WTC11 (cell line): ENCODE measurements around the gene PPIP5K2. TPM values are rescaled to one million over a fixed set of nuclear protein-coding genes. Genes with fewer than 3 reads are reported as not detected.

Experiments used
- CBFB ChIP-seq: sonication (generic); formaldehyde crosslinking; IDR thresholded peaks from 2 replicates; pipeline ENCODE4 v1.8.1; 2022; ENCODE audit warnings: mild to moderate bottlenecking, low read depth, missing genetic modification reagents
- FOXJ3 ChIP-seq: sonication (generic); formaldehyde crosslinking; IDR thresholded peaks from 2 replicates; pipeline ENCODE4 v1.9.0; 2021; ENCODE audit warnings: missing genetic modification reagents, mild to moderate bottlenecking, borderline replicate concordance
- FOXP1 ChIP-seq: sonication (generic); formaldehyde crosslinking; IDR thresholded peaks from 2 replicates; pipeline ENCODE4 v1.8.0; 2022; ENCODE audit warnings: missing genetic modification reagents, mild to moderate bottlenecking, moderate library complexity, borderline replicate concordance
- GABPB1 ChIP-seq: sonication (generic); formaldehyde crosslinking; IDR thresholded peaks from 2 replicates; pipeline ENCODE4 v1.8.1; 2023; ENCODE audit warnings: mild to moderate bottlenecking, missing genetic modification reagents
- KAT7 ChIP-seq: sonication (generic); formaldehyde crosslinking; IDR thresholded peaks from 2 replicates; pipeline ENCODE4 v1.8.1; 2023; ENCODE audit warnings: missing genetic modification reagents, mild to moderate bottlenecking, borderline replicate concordance
- MXD4 ChIP-seq: fragments of 250-450 bp; sonication (Bioruptor Pico); IDR thresholded peaks from 2 replicates; pipeline ENCODE4 v1.8.0; 2021; ENCODE audit warnings: mild to moderate bottlenecking, moderate library complexity, borderline replicate concordance
- NFE2L1 ChIP-seq: sonication (generic); formaldehyde crosslinking; IDR thresholded peaks from 2 replicates; pipeline ENCODE4 v1.8.1; 2023; ENCODE audit warnings: missing genetic modification reagents
- NR1H2 ChIP-seq: sonication (generic); formaldehyde crosslinking; IDR thresholded peaks from 2 replicates; pipeline ENCODE4 v1.9.0; 2021; ENCODE audit warnings: mild to moderate bottlenecking, moderate library complexity, missing genetic modification reagents
- NR2C2 ChIP-seq: sonication (generic); formaldehyde crosslinking; IDR thresholded peaks from 2 replicates; pipeline ENCODE4 v1.8.0; 2022; ENCODE audit warnings: mild to moderate bottlenecking, missing genetic modification reagents
- SMAD4 ChIP-seq: sonication (generic); formaldehyde crosslinking; IDR thresholded peaks from 2 replicates; pipeline ENCODE4 v1.8.0; 2022; ENCODE audit warnings: mild to moderate bottlenecking, missing genetic modification reagents
- SOX15 ChIP-seq: fragments of 250-450 bp; sonication (Bioruptor Pico); IDR thresholded peaks from 2 replicates; pipeline ENCODE4 v1.9.0; 2021; ENCODE audit warnings: mild to moderate bottlenecking
- TCF7 ChIP-seq: sonication (generic); formaldehyde crosslinking; IDR thresholded peaks from 2 replicates; pipeline ENCODE4 v1.8.0; 2022; ENCODE audit warnings: mild to moderate bottlenecking, low read depth, missing genetic modification reagents, moderate library complexity
- TEAD1 ChIP-seq: sonication (generic); formaldehyde crosslinking; IDR thresholded peaks from 2 replicates; pipeline ENCODE4 v1.8.0; 2022; ENCODE audit warnings: mild to moderate bottlenecking, missing genetic modification reagents
- ZNF263 ChIP-seq: sonication (generic); formaldehyde crosslinking; IDR thresholded peaks from 2 replicates; pipeline ENCODE4 v1.8.1; 2022; ENCODE audit warnings: low read depth, mild to moderate bottlenecking, moderate library complexity, missing genetic modification reagents
- ZNF317 ChIP-seq: sonication (generic); formaldehyde crosslinking; IDR thresholded peaks from 2 replicates; pipeline ENCODE4 v1.8.1; 2023; ENCODE audit warnings: low read depth, mild to moderate bottlenecking, moderate library complexity, missing genetic modification reagents, borderline replicate concordance
- ZNF671 ChIP-seq: fragments of 250-450 bp; sonication (Bioruptor Pico); IDR thresholded peaks from 2 replicates; pipeline ENCODE4 v1.8.0; 2021; ENCODE audit warnings: mild to moderate bottlenecking
- total RNA-seq: library from RNA; stranded (reverse); gene quantifications from 3 replicates; pipeline ENCODE4 v1.2.3, GENCODE V29; 2021
- TF ChIP-seq, protein P1 (sequence below): sonication (generic); formaldehyde crosslinking; IDR thresholded peaks from 2 replicates; pipeline ENCODE4 v1.8.1; 2023; ENCODE audit warnings: mild to moderate bottlenecking, missing genetic modification reagents
- TF ChIP-seq, protein P2 (sequence below): sonication (generic); formaldehyde crosslinking; IDR thresholded peaks from 2 replicates; pipeline ENCODE4 v1.8.1; 2023; ENCODE audit warnings: mild to moderate bottlenecking, moderate library complexity, missing genetic modification reagents
- TF ChIP-seq, protein P3 (sequence below): sonication (generic); formaldehyde crosslinking; conservative IDR thresholded peaks from 2 replicates; pipeline ENCODE4 v1.8.1; 2022; ENCODE audit warnings: mild to moderate bottlenecking, missing genetic modification reagents
- TF ChIP-seq, protein P4 (sequence below): sonication (generic); formaldehyde crosslinking; IDR thresholded peaks from 2 replicates; pipeline ENCODE4 v1.8.0; 2022; ENCODE audit warnings: mild to moderate bottlenecking, missing genetic modification reagents
- TF ChIP-seq, protein P5 (sequence below): fragments of 250-450 bp; sonication (Bioruptor Pico); conservative IDR thresholded peaks from 2 replicates; pipeline ENCODE4 v1.9.0; 2021; ENCODE audit warnings: mild to moderate bottlenecking
- TF ChIP-seq, protein P6 (sequence below): sonication (generic); formaldehyde crosslinking; IDR thresholded peaks from 2 replicates; pipeline ENCODE4 v1.8.0; 2023; ENCODE audit warnings: mild to moderate bottlenecking, missing genetic modification reagents
- TF ChIP-seq, protein P7 (sequence below): fragments of 250-450 bp; sonication (Bioruptor Pico); IDR thresholded peaks from 2 replicates; pipeline ENCODE4 v1.8.0; 2021; ENCODE audit warnings: mild to moderate bottlenecking
- TF ChIP-seq, protein P8 (sequence below): sonication (generic); formaldehyde crosslinking; IDR thresholded peaks from 2 replicates; pipeline ENCODE4 v1.8.0; 2022; ENCODE audit warnings: mild to moderate bottlenecking, missing genetic modification reagents
- TF ChIP-seq, protein P9 (sequence below): sonication (generic); formaldehyde crosslinking; IDR thresholded peaks from 2 replicates; pipeline ENCODE4 v1.8.1; 2023; ENCODE audit warnings: mild to moderate bottlenecking, missing genetic modification reagents, moderate library complexity

The PPIP5K2 gene
- total RNA-seq, 1 experiment from 2014 or later = 67.6 TPM

DNA sequence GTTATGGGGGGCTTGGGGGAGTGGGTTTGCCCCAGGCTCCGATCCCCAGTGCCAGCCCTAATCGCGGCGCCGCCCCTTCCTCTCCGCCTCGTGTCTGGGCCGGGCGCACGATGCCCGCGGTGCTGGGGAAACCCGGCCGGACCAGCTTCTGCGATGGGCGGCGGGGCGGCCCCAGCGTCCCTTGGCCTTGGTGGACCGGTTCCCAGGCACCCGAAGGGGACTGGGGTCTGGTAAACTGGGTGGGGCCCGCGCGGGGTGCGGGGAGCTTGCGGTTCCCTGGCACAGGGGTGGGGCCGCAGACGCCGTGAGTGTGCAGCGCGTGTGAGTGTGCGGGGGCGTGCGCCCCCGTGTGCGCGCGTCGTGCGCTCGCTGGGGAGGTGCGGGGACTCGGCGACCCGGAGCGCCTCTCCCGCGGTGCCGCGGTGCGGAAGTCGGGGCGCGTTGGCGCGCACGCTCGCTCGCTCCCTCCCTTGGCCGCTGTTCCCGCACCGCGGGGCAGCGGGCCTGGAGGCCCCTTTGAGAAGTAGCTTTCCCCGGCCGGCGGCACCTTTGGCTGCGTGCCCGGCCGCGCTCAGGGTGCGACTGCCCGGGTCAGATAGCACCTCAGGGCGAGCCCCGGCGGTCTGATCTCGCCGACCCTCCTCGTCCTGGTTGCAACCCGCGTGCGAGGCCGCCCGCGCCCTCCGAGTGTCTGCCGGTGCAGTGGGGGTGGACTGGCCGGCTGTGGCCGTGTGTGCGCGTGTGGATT, 139.0 kb downstream of the PPIP5K2 start (continued):
- TF ChIP-seq MXD4 (CRISPR knock-in tag) (no peak), CBFB (CRISPR knock-in tag) (no peak), NR1H2 (no peak), ZNF263 (CRISPR knock-in tag) (no peak), NR2C2 (CRISPR knock-in tag) (no peak), ZNF671 (CRISPR knock-in tag) (no peak), TEAD1 (CRISPR knock-in tag) (no peak), TCF7 (CRISPR knock-in tag) (peak; percentile 66; the same call in 1 of the 2 replicates), KAT7 (CRISPR knock-in tag) (no peak), FOXP1 (CRISPR knock-in tag) (no peak; the same call in 1 of the 2 replicates), SOX15 (CRISPR knock-in tag) (no peak), NFE2L1 (no peak; the same call in 1 of the 2 replicates), ZNF317 (CRISPR knock-in tag) (0 out of 2 replicates have a peak, but pooled peaks have one; percentile 6), SMAD4 (CRISPR knock-in tag) (no peak), GABPB1 (no peak), FOXJ3 (CRISPR knock-in tag) (no peak)
- TF ChIP-seq, protein P1, sequence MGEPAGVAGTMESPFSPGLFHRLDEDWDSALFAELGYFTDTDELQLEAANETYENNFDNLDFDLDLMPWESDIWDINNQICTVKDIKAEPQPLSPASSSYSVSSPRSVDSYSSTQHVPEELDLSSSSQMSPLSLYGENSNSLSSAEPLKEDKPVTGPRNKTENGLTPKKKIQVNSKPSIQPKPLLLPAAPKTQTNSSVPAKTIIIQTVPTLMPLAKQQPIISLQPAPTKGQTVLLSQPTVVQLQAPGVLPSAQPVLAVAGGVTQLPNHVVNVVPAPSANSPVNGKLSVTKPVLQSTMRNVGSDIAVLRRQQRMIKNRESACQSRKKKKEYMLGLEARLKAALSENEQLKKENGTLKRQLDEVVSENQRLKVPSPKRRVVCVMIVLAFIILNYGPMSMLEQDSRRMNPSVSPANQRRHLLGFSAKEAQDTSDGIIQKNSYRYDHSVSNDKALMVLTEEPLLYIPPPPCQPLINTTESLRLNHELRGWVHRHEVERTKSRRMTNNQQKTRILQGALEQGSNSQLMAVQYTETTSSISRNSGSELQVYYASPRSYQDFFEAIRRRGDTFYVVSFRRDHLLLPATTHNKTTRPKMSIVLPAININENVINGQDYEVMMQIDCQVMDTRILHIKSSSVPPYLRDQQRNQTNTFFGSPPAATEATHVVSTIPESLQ (CRISPR knock-in tag) = no peak
- TF ChIP-seq, protein P2, sequence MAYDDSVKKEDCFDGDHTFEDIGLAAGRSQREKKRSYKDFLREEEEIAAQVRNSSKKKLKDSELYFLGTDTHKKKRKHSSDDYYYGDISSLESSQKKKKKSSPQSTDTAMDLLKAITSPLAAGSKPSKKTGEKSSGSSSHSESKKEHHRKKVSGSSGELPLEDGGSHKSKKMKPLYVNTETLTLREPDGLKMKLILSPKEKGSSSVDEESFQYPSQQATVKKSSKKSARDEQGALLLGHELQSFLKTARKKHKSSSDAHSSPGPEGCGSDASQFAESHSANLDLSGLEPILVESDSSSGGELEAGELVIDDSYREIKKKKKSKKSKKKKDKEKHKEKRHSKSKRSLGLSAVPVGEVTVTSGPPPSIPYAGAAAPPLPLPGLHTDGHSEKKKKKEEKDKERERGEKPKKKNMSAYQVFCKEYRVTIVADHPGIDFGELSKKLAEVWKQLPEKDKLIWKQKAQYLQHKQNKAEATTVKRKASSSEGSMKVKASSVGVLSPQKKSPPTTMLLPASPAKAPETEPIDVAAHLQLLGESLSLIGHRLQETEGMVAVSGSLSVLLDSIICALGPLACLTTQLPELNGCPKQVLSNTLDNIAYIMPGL = 0 out of 2 replicates have a peak, but pooled peaks have one; percentile 34
- TF ChIP-seq, protein P3, sequence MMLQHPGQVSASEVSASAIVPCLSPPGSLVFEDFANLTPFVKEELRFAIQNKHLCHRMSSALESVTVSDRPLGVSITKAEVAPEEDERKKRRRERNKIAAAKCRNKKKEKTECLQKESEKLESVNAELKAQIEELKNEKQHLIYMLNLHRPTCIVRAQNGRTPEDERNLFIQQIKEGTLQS = no peak
- TF ChIP-seq, protein P4, sequence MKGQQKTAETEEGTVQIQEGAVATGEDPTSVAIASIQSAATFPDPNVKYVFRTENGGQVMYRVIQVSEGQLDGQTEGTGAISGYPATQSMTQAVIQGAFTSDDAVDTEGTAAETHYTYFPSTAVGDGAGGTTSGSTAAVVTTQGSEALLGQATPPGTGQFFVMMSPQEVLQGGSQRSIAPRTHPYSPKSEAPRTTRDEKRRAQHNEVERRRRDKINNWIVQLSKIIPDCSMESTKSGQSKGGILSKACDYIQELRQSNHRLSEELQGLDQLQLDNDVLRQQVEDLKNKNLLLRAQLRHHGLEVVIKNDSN (CRISPR knock-in tag) = 0 out of 2 replicates have a peak, but pooled peaks have one; percentile 37
- TF ChIP-seq, protein P5, sequence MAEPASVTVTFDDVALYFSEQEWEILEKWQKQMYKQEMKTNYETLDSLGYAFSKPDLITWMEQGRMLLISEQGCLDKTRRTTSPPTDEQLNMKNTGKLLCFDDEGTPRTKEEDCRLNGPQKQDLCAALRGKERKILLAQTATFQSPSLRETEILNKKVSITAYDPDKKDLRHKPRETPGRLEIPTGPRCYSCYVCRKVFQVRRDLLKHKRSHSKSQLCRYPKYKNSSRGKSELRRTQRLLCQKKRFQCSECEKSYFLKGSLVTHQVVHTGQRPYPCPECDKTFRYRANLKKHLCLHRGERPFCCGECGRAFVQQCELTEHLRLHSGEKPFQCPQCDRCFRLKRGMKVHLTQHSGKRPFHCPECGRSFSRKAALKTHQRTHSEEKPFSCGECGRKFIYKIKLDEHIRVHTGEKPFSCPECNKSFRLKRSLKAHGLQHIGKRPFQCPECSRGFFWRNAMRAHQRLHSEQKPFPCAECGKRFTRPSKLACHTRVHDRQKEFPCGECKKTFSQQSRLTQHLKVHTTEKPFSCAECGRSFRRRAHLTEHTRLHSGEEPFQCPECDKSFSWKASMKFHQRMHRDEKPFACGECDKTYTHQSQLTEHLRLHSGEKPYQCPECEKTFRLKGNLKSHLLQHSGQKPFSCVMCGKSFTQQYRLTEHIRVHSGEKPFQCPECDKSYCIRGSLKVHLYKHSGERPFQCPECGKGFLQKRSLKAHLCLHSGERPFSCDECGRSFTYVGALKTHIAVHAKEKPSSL (CRISPR knock-in tag) = no peak
- TF ChIP-seq, protein P6, sequence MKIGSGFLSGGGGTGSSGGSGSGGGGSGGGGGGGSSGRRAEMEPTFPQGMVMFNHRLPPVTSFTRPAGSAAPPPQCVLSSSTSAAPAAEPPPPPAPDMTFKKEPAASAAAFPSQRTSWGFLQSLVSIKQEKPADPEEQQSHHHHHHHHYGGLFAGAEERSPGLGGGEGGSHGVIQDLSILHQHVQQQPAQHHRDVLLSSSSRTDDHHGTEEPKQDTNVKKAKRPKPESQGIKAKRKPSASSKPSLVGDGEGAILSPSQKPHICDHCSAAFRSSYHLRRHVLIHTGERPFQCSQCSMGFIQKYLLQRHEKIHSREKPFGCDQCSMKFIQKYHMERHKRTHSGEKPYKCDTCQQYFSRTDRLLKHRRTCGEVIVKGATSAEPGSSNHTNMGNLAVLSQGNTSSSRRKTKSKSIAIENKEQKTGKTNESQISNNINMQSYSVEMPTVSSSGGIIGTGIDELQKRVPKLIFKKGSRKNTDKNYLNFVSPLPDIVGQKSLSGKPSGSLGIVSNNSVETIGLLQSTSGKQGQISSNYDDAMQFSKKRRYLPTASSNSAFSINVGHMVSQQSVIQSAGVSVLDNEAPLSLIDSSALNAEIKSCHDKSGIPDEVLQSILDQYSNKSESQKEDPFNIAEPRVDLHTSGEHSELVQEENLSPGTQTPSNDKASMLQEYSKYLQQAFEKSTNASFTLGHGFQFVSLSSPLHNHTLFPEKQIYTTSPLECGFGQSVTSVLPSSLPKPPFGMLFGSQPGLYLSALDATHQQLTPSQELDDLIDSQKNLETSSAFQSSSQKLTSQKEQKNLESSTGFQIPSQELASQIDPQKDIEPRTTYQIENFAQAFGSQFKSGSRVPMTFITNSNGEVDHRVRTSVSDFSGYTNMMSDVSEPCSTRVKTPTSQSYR (CRISPR knock-in tag) = no peak
- TF ChIP-seq, protein P7, sequence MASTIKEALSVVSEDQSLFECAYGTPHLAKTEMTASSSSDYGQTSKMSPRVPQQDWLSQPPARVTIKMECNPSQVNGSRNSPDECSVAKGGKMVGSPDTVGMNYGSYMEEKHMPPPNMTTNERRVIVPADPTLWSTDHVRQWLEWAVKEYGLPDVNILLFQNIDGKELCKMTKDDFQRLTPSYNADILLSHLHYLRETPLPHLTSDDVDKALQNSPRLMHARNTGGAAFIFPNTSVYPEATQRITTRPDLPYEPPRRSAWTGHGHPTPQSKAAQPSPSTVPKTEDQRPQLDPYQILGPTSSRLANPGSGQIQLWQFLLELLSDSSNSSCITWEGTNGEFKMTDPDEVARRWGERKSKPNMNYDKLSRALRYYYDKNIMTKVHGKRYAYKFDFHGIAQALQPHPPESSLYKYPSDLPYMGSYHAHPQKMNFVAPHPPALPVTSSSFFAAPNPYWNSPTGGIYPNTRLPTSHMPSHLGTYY (CRISPR knock-in tag) = no peak
- TF ChIP-seq, protein P8, sequence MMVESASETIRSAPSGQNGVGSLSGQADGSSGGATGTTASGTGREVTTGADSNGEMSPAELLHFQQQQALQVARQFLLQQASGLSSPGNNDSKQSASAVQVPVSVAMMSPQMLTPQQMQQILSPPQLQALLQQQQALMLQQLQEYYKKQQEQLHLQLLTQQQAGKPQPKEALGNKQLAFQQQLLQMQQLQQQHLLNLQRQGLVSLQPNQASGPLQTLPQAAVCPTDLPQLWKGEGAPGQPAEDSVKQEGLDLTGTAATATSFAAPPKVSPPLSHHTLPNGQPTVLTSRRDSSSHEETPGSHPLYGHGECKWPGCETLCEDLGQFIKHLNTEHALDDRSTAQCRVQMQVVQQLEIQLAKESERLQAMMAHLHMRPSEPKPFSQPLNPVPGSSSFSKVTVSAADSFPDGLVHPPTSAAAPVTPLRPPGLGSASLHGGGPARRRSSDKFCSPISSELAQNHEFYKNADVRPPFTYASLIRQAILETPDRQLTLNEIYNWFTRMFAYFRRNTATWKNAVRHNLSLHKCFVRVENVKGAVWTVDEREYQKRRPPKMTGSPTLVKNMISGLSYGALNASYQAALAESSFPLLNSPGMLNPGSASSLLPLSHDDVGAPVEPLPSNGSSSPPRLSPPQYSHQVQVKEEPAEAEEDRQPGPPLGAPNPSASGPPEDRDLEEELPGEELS (CRISPR knock-in tag) = no peak
- TF ChIP-seq, protein P9, sequence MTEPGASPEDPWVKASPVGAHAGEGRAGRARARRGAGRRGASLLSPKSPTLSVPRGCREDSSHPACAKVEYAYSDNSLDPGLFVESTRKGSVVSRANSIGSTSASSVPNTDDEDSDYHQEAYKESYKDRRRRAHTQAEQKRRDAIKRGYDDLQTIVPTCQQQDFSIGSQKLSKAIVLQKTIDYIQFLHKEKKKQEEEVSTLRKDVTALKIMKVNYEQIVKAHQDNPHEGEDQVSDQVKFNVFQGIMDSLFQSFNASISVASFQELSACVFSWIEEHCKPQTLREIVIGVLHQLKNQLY (CRISPR knock-in tag) = no peak
